GM21717 (cell line): ENCODE measurements around the gene AMTN.

Source experiments
- ATAC-seq: cut with Tn5 transposase; IDR thresholded peaks from one replicate; pipeline ENCODE4 v1.9.1; 2021; ENCODE audit warnings: mild to moderate bottlenecking, moderate library complexity; ENCODE audit not compliant: unreplicated experiment

The AMTN gene

DNA sequence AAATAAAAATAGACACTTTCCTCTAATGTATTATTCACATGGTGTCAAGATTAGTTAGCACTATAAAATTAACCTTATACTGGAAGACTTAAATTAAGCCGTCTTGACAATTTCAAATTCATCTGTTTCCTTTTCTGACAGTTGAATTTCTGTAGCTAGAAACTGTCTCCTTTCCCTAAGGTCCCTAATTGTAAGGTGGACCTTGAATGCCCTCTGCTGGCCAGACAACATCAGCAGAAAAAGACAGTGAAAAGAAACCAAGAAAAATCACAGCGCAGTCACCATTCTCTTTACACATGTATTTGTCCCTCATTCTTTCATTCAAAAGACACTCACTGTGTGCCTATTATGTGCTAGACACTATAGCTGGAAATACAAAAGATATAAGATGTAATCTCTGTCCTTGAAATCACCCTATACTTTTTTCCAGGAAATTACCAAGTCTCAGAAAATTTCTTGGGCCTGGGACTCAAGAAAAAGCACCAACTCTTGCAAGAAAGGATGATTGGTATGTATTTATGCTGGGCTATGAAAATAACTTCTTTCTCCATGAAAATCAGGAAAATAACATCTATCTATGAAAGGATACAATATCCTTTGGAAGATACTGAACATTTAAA lies 41.0 kb downstream of the AMTN start:
- ATAC-seq = peak; percentile 70

DNA sequence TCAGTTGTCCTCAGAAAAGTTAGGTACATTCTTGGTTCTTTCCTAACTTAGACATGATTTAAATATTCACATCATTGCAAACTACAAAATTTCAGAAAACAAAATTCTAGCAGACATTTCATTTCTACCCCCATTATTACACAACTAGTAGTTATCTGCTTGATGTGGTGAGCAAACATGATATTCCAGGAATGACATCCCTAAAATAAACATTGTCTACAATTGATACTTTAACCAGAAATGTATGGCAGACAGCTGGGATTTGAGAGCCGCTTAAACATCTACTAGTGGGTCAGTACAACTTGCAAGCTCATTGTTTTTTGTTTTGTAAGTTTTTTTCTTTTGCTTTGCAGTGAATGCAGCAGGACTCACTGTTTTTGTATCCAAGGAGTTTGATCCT lies 41.6 kb downstream of the AMTN start:
- no peak for ATAC-seq

DNA sequence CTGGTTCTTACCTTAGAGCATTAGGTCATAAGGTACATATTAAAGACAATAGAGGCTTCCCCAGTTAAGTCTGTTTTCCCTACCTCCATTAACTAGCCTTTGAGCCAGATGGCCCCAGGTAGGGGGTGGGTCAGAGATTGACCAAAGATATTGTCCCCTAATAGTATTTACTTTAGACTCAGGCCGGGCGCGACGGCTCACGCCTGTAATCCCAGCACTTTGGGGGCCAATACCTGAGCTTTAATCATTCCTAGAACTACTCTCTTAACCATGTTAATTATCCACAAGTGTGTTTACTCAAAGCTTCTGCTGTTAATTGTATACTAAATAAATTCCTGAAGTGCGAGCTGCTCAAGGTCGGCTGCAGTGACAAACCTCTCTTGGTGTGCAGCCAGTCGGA lies 45.7 kb downstream of the AMTN start:
- ATAC-seq = no peak

DNA sequence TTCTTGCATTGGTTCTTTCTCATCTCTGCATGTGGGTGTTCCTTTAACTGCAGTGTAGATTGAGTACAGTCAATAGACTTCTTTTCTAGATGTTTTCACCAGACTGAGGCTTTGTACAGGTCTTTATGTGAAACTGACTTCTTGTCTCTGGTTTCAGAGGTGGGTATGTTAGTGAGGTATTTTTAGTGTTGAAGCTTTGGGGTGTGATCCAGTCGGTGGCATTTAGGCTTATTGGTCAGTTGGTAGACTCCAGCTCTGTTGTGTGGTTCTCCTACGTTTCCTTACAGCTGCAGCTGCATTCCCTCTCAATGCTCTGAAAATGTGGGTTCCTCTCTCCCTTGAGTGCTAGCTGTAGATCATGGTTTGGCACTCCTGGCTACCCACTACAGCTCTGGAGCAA lies 52.4 kb downstream of the AMTN start:
- ATAC-seq = no peak

DNA sequence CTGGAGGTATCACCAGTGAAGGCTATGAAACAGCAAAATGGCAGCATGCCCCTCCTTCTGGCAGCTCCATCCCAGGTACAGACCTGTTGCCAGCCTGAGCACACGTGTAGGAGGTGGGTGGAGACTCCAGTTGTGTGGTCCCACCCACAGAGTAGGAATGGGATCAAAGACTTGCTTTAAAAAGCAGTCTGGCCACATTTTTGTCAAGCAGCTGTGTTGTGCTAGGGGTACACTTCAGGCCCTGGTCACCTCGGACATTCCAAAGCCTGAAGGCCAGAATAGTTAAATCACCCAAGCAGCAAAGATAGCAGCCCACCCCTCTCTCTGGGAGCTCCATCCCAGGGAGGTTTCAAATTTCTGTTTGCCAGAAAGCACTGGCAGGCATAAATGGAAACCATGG lies 53.4 kb downstream of the AMTN start:
- no peak for ATAC-seq

DNA sequence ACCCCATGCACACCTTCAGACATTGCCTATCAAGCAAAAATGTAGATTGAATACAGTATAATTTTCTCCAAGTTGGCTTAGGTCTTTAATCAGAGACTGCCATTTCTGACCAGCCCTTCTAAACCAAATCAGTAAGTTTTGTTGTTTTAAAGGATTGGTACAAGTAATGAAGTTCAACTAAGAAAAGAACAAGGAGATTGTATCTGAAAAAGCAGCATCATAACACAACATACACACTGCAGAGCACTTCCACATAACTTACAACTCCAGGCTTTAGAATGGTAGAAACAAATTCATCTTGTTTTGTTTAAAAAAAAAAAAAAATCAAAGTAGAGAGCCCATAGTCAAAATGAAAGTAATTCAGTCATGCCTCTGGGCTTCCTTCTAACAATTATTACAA lies 57.6 kb downstream of the AMTN start:
- no peak for ATAC-seq

DNA sequence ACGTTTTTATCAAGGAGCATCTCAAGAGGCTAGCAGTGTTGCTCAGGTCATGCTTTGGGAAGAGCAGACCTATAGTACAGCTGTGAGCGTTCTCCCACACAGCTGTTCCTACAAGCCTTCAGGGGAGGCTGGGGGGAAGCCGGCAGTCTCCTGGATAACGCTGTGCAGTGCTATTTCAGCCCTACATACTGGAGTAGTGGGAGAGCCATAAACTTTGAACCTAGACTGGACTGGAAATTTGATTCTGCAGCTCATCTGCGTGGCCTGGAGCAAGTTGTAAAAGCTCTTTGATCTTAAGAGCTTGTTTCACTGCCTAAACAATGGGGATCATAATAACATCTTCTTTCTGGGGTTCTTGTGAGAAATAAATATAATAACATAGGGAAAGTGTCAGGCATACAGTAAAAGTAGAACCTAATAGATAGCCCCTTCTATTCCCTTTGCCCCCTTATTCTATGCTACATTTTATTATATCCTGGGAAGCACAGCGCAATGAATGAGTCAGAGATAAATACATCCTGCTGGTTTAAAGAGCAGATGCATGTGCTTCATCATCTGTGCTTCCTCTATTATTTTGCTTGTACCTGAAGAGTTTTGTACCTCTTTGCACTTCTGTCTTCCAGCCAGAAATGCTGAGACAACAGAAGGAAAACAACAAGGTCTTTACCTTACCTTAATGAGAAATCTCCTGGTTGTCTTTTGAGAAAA lies 59.0 kb downstream of the AMTN start:
- ATAC-seq = no peak

DNA sequence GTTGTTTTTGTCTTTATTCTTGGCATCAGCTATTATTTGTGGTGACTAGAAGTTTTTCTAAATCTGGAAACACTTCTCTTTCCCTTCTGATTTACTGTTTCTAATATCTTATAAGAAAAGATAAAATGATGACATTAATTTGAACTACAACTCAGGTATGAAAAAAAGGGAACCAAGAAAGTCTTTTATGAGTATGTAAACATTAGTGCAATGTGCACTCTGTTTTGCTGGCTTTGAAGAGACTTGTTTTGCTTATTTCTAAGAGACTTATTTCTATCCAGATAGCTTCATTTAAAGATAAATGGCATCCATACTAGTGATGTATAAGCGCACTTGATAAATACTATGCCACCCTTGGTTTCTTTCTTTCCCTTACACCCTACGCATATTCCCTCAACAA lies 63.6 kb downstream of the AMTN start:
- ATAC-seq = no peak
